A549 (cell line): ENCODE results near the gene ORM2. TPM values are rescaled to one million over a fixed set of nuclear protein-coding genes. Genes with fewer than 3 reads are reported as not detected.

Experiments
- ATAC-seq, 2 experiments: fragments of 200-7000 bp in 1 of 2; fragments of >200 bp in 1 of 2; cut with Nextera tagmentation in 1 of 2; cut with Tn5 transposase in 1 of 2; 3 replicates each; pipeline versions ENCODE4 v1.8.0 to v1.9.1; 2018 to 2020; ENCODE audit warnings: mild to moderate bottlenecking in 1 of 2, moderate library complexity in 1 of 2
- CTCF ChIA-PET: fragments of 300-600 bp; sonication (Branson Sonifier 250); formaldehyde crosslinking; extraction: SDS; loops from one replicate; lab custom pipeline; 2021; ENCODE audit warnings: antibody characterized with exemption, inconsistent platforms; lab: Yijun Ruan, JAX
- POLR2A ChIA-PET: fragments of 350-600 bp; formaldehyde crosslinking; extraction: SDS; loops from one replicate; lab custom pipeline; 2021; ENCODE audit warnings: antibody characterized with exemption, inconsistent platforms; lab: Yijun Ruan, JAX
- DNase-seq, 2 experiments: peaks; one replicate each; pipeline versions ENCODE4 v3.0.0 to v3.0.0-alpha.2; 2011 to 2016; ENCODE audit warnings: low read depth in 1 of 2, low spot score in 1 of 2
- FAIRE-seq: peaks from 2 replicates; lab custom pipeline; 2011; peaks lifted over from hg19 to GRCh38; lab: Jason Lieb, UNC
- H3K27ac ChIP-seq, 2 experiments: fragments of >200 bp; sonication (Bioruptor Twin); formaldehyde crosslinking; 3 replicates each; pipeline ENCODE4 v1.5.1; 2016 to 2017
- H3K4me1 ChIP-seq: fragments of >200 bp; sonication (Bioruptor Twin); formaldehyde crosslinking; 3 replicates; pipeline ENCODE4 v1.6.1; 2016
- H3K4me2 ChIP-seq: fragments of >200 bp; sonication (Bioruptor Twin); formaldehyde crosslinking; 3 replicates; pipeline ENCODE4 v1.6.1; 2016
- H3K4me3 ChIP-seq: fragments of >200 bp; sonication (Bioruptor Twin); formaldehyde crosslinking; 3 replicates; pipeline ENCODE4 v1.5.1; 2016
- H3K9me3 ChIP-seq: fragments of >200 bp; sonication (Bioruptor Twin); formaldehyde crosslinking; 3 replicates; pipeline ENCODE4 v1.6.1; 2016
- CHD2 ChIP-seq: fragments of 150-350 bp; IDR thresholded peaks from 2 replicates; pipeline ENCODE4 v1.6.1; 2014; ENCODE audit warnings: low read length; ENCODE audit not compliant: partially characterized antibody
- EHF ChIP-seq: fragments of 250-450 bp; sonication (Bioruptor Pico); IDR thresholded peaks from 2 replicates; pipeline ENCODE4 v1.5.0; 2020; ENCODE audit warnings: mild to moderate bottlenecking
- EP300 ChIP-seq, 2 experiments: fragments of >200 bp; sonication (Bioruptor Twin); formaldehyde crosslinking; IDR thresholded peaks; 2 replicates in 1 of 2; 3 replicates in 1 of 2; pipeline ENCODE4 v1.6.1; 2016 to 2017
- ESRRA ChIP-seq: fragments of 150-350 bp; IDR thresholded peaks from 2 replicates; pipeline ENCODE4 v1.6.1; 2014; ENCODE audit warnings: mild to moderate bottlenecking, low read length, borderline replicate concordance
- FOXS1 ChIP-seq: fragments of 250-450 bp; sonication (Bioruptor Pico); IDR thresholded peaks from 2 replicates; pipeline ENCODE4 v1.5.0; 2020; ENCODE audit warnings: mild to moderate bottlenecking, moderate library complexity
- HEYL ChIP-seq: fragments of 250-450 bp; sonication (Bioruptor Pico); IDR thresholded peaks from 2 replicates; pipeline ENCODE4 v1.8.0; 2021; ENCODE audit warnings: mild to moderate bottlenecking, moderate library complexity
- NFE2L2 ChIP-seq: fragments of 150-350 bp; conservative IDR thresholded peaks from 2 replicates; pipeline ENCODE4 v1.6.1; 2014; ENCODE audit warnings: low read length
- POLR2A ChIP-seq: IDR thresholded peaks from 2 replicates; pipeline ENCODE4 v1.6.1; 2012; ENCODE audit warnings: mild to moderate bottlenecking, low read length
- POLR2AphosphoS2 ChIP-seq: conservative IDR thresholded peaks from 2 replicates; pipeline ENCODE4 v1.6.1; 2012; ENCODE audit warnings: low read length, improper control_type of control experiment, inconsistent platforms
- RCOR1 ChIP-seq: fragments of 150-350 bp; IDR thresholded peaks from 2 replicates; pipeline ENCODE4 v1.6.1; 2014; ENCODE audit warnings: antibody characterized with exemption, low read length, low read depth
- RFX5 ChIP-seq: fragments of 450-650 bp; IDR thresholded peaks from 2 replicates; pipeline ENCODE4 v1.7.1; 2014; ENCODE audit warnings: antibody characterized with exemption, mild to moderate bottlenecking, moderate library complexity
- SMC3 ChIP-seq: fragments of >200 bp; sonication (Bioruptor Twin); formaldehyde crosslinking; IDR thresholded peaks from 3 replicates; pipeline ENCODE4 v1.6.1; 2018; ENCODE audit warnings: inconsistent platforms
- SREBF2 ChIP-seq: fragments of 450-650 bp; IDR thresholded peaks from 2 replicates; pipeline ENCODE4 v1.6.1; 2014; ENCODE audit warnings: mild to moderate bottlenecking, moderate library complexity
- TFCP2L1 ChIP-seq: fragments of 250-450 bp; sonication (Bioruptor Pico); IDR thresholded peaks from 2 replicates; pipeline ENCODE4 v1.5.0; 2021; ENCODE audit warnings: mild to moderate bottlenecking
- TP53 ChIP-seq: fragments of 250-450 bp; sonication (Bioruptor Pico); IDR thresholded peaks from 2 replicates; pipeline ENCODE4 v1.5.0; 2021; ENCODE audit warnings: mild to moderate bottlenecking, moderate library complexity
- ZFP36 ChIP-seq: fragments of 450-650 bp; IDR thresholded peaks from 2 replicates; pipeline ENCODE4 v1.6.1; 2014; ENCODE audit warnings: borderline replicate concordance; ENCODE audit not compliant: partially characterized antibody
- ZSCAN20 ChIP-seq: fragments of 250-450 bp; sonication (Bioruptor Pico); IDR thresholded peaks from 2 replicates; pipeline ENCODE4 v1.8.0; 2022; ENCODE audit warnings: mild to moderate bottlenecking, moderate library complexity
- WGBS: methylation state at CpG from one replicate; pipeline ENCODE4 v1.1.6; 2017; ENCODE audit errors: missing lambda C conversion rate; 5-methylcytosine and 5-hydroxymethylcytosine counted together
- polyA plus RNA-seq, 4 experiments: library from polyadenylated mRNA; depleted of rRNA in 3 of 4; stranded (reverse); fragments of >200 nt; fragmentation: RNase III in 1 of 4; extraction: RNeasy Plus Mini Kit Qiagen cat#74134 plus additional on column Dnase treatment in 1 of 4; gene quantifications; 2 replicates in 3 of 4; 3 replicates in 1 of 4; pipeline ENCODE4 v1.2.3, GENCODE V29; 2011 to 2017
- TF ChIP-seq, protein P1 (sequence below): IDR thresholded peaks from 2 replicates; pipeline ENCODE4 v1.6.1; 2012
- TF ChIP-seq, protein P2 (sequence below): fragments of 200-600 bp; sonication (generic); IDR thresholded peaks from 2 replicates; pipeline ENCODE4 v1.6.1; 2016; ENCODE audit warnings: antibody characterized with exemption, mild to moderate bottlenecking, moderate library complexity
- TF ChIP-seq, protein P3 (sequence below): fragments of 250-450 bp; sonication (Bioruptor Pico); IDR thresholded peaks from 2 replicates; pipeline ENCODE4 v1.5.0; 2021; ENCODE audit warnings: mild to moderate bottlenecking, moderate library complexity, borderline replicate concordance
- TF ChIP-seq, protein P4 (sequence below): fragments of >200 bp; sonication (Bioruptor Twin); formaldehyde crosslinking; IDR thresholded peaks from 3 replicates; pipeline ENCODE4 v1.6.1; 2016

ORM2 gene
- polyA plus RNA-seq, 2 of the 4 experiments (the other 2 are of a cell fraction) = 0.10 TPM; not detected in 1

DNA sequence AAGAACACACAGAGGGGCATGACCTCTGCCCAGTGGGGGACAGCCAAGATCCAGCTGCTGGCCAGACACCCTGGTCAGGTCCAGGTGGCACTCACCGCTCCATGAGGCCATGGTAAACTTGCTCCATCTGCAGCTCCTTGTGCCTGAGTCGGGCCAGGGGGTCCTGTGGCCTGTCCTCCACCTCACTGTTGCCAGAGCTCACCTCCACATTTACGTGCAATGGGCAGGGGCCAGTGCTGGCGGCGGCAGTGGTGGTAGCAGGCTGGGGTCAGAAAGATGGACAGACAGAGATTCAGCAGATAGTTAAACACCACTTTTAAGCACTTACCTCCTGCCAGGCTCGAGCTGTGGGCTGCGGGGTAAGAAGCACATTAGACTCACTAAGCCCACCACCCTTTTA is 30.1 kb downstream of the ORM2 start:
- Histone ChIP-seq H3K27ac (no peak overlapping the region), H3K4me1 (peaks cover 4% of the 10 kb centered on the region; the same call in 1 of the 3 replicates), H3K4me3 (no peak overlapping the region), H3K4me2 (no peak overlapping the region), H3K9me3 (no peaks in the 10 kb centered on the region)
- 88% methylated on average over 5 of the region's 7 CpGs for WGBS
- ATAC-seq (no peak), FAIRE-seq (no peak), DNase-seq (no peak)
- no peak for TF ChIP-seq POLR2A
- TF ChIP-seq POLR2AphosphoS2 = no peak
- no peak for TF ChIP-seq RFX5
- no peak for TF ChIP-seq FOXS1 (CRISPR knock-in tag)
- no peak for TF ChIP-seq CHD2
- TF ChIP-seq NFE2L2 = no peak
- TF ChIP-seq RCOR1 = no peak
- CTCF ChIA-PET = no interaction called here
- POLR2A ChIA-PET = no interaction called here

DNA sequence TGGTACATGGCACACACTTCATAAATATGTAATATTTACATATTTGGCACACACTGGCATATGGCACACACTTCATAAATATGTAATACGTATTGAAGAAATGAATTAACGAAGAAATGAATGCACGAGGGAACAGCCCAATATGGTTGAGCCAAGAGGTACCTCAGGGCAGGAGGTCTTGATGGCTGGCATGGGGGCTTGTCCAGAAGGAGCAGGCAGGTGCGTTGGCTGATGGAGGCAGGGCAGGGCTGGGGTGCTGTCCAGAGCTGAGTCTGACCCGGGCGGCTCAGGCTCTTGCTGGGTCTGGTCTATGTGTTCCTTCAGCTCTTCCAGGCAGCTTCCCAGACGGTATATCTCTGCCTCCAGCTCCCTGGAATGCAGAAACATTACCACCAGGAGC is 31.9 kb downstream of the ORM2 start:
- Histone ChIP-seq H3K4me1 (peaks cover 14% of the 10 kb centered on the region), H3K9me3 (no peaks in the 10 kb centered on the region)
- FAIRE-seq = no peak
- TF ChIP-seq, protein P1, sequence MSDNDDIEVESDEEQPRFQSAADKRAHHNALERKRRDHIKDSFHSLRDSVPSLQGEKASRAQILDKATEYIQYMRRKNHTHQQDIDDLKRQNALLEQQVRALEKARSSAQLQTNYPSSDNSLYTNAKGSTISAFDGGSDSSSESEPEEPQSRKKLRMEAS = no peak
- no peak for TF ChIP-seq HEYL (CRISPR knock-in tag)
- no peak for TF ChIP-seq SMC3
- TF ChIP-seq NFE2L2 = no peak
- TF ChIP-seq ZSCAN20 (CRISPR knock-in tag) = no peak
- TF ChIP-seq TFCP2L1 (CRISPR knock-in tag) = no peak
- TF ChIP-seq, all 56 proteins: peak for 0
- CTCF ChIA-PET = interaction anchor here (1.3 kb wide), 1 partner anchor 10 kb away, joined by 4 read pairs; no protein-coding TSS in a partner anchor
- H3K4me2 ChIP-seq = no peak overlapping the region
- no peak overlapping the region for H3K27ac ChIP-seq
- POLR2A ChIA-PET = no interaction called here
- DNase-seq (no peak), ATAC-seq (no peak)
- WGBS = 87% methylated on average over 7 of the region's 7 CpGs
- H3K4me3 ChIP-seq = no peak overlapping the region

DNA sequence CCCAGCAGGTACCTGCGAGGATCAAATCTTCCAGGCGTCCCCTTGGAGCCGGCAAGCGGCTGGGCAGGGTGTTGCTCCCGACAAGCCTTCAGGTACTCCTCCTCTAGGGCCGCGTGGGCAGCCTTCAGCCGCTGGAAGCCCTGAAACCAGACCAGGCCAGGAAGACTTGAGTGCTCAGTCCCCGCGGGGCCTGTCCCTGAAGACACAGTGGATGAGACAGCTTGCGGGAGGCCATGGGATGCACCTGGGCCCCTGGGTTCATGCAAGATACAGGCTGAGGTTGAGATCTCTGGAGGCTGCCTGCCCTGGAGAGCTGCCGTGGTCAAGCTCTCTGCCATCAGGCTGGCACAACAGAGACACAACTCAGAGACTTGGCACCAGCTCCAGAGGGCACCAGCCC is 32.7 kb downstream of the ORM2 start:
- WGBS = 95% methylated on average over 10 of the region's 12 CpGs
- CTCF ChIA-PET = interaction anchor here (1.1 to 1.7 kb wide), 2 partner anchors 10 to 280 kb away, joined by 3 read pairs; no protein-coding TSS in a partner anchor
- H3K4me3 ChIP-seq = no peak overlapping the region
- no peak overlapping the region for H3K27ac ChIP-seq
- peaks cover 21% of the 10 kb centered on the region for H3K4me1 ChIP-seq
- POLR2A ChIA-PET = no interaction called here
- ATAC-seq (no peak), FAIRE-seq (no peak), DNase-seq (no peak)
- H3K4me2 ChIP-seq = no peak overlapping the region
- no peak for TF ChIP-seq SREBF2
- H3K9me3 ChIP-seq = no peaks in the 10 kb centered on the region

DNA sequence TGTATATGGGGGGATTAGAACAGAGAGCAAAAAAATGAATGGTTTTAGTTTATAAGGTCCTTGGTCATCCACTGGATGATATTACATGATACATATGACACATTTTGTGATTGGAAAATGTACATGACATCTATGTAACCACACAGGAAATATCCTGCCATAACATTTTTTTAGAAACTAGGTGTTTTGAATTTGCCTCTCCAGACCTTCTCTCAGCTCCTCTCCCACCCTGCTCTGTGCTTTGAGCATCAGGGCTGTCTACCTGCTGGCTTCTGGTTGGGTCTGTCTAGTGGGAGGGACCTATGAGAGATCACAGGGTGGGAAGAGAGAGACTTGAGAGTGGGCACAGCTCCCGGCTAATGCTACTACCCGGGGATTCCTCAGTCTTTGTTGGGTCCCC is 33.8 kb downstream of the ORM2 start:
- H3K9me3 ChIP-seq = no peaks in the 10 kb centered on the region
- peak overlapping the region in 1 of 2 experiments; percentile 24; a peak in 1 of 6 replicates for H3K27ac ChIP-seq
- ChIA-PET CTCF (interaction anchor here (1.1 to 1.7 kb wide), 3 partner anchors 8 to 281 kb away, joined by 3 read pairs; no protein-coding TSS in a partner anchor), POLR2A (no interaction called here)
- H3K4me2 ChIP-seq = no peak overlapping the region
- H3K4me1 ChIP-seq = peaks cover 21% of the 10 kb centered on the region
- no peak for DNase-seq
- no peak overlapping the region for H3K4me3 ChIP-seq
- ATAC-seq = no peak
- no peak for FAIRE-seq
- TF ChIP-seq, protein P2, sequence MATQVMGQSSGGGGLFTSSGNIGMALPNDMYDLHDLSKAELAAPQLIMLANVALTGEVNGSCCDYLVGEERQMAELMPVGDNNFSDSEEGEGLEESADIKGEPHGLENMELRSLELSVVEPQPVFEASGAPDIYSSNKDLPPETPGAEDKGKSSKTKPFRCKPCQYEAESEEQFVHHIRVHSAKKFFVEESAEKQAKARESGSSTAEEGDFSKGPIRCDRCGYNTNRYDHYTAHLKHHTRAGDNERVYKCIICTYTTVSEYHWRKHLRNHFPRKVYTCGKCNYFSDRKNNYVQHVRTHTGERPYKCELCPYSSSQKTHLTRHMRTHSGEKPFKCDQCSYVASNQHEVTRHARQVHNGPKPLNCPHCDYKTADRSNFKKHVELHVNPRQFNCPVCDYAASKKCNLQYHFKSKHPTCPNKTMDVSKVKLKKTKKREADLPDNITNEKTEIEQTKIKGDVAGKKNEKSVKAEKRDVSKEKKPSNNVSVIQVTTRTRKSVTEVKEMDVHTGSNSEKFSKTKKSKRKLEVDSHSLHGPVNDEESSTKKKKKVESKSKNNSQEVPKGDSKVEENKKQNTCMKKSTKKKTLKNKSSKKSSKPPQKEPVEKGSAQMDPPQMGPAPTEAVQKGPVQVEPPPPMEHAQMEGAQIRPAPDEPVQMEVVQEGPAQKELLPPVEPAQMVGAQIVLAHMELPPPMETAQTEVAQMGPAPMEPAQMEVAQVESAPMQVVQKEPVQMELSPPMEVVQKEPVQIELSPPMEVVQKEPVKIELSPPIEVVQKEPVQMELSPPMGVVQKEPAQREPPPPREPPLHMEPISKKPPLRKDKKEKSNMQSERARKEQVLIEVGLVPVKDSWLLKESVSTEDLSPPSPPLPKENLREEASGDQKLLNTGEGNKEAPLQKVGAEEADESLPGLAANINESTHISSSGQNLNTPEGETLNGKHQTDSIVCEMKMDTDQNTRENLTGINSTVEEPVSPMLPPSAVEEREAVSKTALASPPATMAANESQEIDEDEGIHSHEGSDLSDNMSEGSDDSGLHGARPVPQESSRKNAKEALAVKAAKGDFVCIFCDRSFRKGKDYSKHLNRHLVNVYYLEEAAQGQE = no peak
- TF ChIP-seq TP53 = no peak
- TF ChIP-seq EP300 (IDR thresholded peaks at IDR 0.05) = no peak
- TF ChIP-seq, protein P3, sequence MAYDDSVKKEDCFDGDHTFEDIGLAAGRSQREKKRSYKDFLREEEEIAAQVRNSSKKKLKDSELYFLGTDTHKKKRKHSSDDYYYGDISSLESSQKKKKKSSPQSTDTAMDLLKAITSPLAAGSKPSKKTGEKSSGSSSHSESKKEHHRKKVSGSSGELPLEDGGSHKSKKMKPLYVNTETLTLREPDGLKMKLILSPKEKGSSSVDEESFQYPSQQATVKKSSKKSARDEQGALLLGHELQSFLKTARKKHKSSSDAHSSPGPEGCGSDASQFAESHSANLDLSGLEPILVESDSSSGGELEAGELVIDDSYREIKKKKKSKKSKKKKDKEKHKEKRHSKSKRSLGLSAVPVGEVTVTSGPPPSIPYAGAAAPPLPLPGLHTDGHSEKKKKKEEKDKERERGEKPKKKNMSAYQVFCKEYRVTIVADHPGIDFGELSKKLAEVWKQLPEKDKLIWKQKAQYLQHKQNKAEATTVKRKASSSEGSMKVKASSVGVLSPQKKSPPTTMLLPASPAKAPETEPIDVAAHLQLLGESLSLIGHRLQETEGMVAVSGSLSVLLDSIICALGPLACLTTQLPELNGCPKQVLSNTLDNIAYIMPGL (CRISPR knock-in tag) = no peak
- TF ChIP-seq, protein P4, sequence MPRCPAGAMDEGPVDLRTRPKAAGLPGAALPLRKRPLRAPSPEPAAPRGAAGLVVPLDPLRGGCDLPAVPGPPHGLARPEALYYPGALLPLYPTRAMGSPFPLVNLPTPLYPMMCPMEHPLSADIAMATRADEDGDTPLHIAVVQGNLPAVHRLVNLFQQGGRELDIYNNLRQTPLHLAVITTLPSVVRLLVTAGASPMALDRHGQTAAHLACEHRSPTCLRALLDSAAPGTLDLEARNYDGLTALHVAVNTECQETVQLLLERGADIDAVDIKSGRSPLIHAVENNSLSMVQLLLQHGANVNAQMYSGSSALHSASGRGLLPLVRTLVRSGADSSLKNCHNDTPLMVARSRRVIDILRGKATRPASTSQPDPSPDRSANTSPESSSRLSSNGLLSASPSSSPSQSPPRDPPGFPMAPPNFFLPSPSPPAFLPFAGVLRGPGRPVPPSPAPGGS = no peak
- no peak for TF ChIP-seq ESRRA
- TF ChIP-seq EHF = no peak
- TF ChIP-seq ZFP36 = no peak
- 84% methylated on average over 2 of the region's 2 CpGs for WGBS
